GM21825 (cell line): Measurements from ENCODE around the gene RIPOR1.

Source experiments
- ATAC-seq: cut with Tn5 transposase; IDR thresholded peaks from one replicate; pipeline ENCODE4 v1.9.1; 2021; ENCODE audit warnings: mild to moderate bottlenecking, moderate library complexity; ENCODE audit not compliant: unreplicated experiment

RIPOR1 gene

GRCh38 chr16:67539271-67539670 lies 10.6 kb downstream of the RIPOR1 start:
- ATAC-seq = no peak

DNA sequence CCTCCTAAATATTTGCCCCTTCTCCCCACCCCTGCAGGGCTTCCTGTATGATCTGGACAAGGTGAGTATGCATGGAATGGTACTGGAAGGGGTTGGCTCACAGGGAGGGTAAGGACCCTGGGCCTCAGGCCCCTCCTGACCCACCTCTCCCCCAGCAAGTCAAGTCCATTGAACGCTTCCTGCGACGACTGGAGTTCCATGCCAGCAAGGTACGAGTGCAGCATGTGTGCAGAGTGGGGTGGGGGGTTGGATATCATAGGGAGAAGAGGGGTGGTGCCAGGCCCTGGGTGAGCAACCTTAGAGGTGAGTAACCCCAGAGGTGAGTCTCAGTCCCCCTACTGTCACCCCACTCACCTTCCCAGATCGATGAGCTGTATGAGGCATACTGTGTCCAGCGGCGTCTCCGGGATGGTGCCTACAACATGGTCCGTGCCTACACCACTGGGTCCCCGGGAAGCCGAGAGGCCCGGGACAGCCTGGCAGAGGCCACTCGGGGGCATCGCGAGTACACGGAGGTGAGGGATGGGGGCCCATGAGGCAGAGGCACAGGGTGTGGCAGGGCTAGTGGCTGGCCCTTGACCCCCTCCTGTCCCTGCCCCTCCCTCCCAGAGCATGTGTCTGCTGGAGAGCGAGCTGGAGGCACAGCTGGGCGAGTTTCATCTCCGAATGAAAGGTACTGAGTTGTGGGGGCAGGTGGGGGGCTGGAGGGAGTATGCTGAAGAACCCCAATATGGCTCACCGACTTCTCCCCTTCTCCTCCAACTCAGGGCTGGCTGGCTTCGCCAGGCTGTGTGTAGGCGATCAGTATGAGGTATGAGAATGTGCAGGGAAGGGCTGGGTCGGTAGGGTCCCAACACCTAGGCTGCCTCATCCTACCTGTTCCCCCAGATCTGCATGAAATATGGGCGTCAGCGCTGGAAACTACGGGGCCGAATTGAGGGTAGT lies 11.3 kb downstream of the RIPOR1 start:
- ATAC-seq = no peak

DNA sequence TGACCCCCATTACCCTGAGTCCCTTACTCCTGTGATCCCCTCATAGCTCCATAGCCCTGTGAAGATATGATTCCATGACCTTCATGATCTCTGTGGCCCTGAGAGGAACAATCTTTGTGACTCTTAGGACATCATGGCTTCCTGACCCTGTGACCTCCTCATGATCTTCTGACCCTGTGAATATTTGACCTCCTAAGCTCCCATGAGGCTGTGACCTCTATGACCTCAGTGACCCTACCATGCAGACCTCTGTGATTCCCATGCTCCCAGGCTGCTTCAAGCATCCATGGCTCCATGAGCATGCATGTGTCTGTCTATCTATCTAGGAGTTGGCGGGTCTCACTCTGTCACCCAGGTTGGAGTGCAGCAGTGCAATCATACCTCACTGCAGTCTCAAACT lies 12.1 kb downstream of the RIPOR1 start:
- ATAC-seq = no peak

DNA sequence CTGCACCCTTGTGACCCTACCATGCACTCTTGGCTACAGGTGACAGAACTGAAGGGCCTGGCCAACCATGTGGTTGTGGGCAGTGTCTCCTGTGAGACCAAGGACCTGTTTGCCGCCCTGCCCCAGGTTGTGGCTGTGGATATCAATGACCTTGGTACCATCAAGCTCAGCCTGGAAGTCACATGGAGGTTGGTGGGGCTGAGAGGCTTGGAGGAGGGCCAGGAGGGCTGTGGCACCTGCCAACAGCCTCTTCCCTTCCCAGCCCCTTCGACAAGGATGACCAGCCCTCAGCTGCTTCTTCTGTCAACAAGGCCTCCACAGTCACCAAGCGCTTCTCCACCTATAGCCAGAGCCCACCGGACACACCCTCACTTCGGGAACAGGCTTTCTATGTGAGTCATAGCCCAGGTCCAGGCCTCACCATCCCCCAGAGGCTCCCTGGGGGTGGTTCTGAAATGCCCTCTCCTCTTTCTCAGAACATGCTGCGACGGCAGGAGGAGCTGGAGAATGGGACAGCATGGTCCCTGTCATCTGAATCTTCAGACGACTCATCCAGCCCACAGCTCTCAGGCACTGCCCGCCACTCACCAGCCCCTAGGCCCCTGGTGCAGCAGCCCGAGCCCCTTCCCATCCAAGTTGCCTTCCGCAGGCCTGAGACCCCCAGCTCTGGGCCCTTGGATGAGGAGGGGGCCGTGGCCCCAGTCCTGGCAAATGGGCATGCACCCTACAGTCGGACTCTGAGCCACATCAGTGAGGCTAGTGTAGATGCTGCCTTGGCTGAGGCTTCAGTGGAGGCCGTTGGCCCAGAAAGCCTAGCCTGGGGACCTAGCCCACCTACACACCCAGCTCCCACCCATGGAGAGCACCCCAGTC lies 13.0 kb downstream of the RIPOR1 start:
- ATAC-seq = no peak

DNA sequence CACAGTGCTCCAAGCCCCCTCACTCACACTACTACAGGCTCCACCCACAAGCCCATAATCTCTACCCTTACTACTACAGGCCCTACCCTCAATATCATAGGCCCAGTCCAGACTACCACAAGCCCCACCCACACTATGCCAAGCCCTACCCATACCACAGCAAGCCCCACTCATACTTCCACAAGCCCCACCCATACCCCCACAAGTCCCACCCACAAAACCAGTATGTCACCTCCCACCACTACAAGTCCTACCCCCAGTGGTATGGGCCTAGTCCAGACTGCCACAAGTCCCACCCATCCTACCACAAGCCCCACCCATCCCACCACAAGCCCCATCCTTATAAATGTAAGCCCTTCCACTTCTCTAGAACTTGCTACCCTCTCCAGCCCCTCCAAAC lies 13.8 kb downstream of the RIPOR1 start:
- no peak for ATAC-seq

DNA sequence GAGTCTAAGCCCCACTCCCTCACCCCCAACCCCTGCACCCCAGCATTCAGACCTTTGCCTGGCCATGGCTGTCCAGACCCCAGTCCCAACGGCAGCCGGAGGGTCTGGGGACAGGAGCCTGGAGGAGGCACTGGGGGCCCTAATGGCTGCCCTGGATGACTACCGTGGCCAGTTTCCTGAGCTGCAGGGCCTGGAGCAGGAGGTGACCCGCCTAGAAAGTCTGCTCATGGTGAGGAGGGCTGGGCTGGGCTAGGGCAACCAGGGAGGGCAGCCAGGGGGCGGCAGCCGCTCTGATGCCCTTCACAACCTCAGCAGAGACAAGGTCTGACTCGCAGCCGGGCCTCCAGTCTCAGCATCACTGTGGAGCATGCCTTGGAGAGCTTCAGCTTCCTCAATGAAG lies 14.4 kb downstream of the RIPOR1 start:
- ATAC-seq = no peak

DNA sequence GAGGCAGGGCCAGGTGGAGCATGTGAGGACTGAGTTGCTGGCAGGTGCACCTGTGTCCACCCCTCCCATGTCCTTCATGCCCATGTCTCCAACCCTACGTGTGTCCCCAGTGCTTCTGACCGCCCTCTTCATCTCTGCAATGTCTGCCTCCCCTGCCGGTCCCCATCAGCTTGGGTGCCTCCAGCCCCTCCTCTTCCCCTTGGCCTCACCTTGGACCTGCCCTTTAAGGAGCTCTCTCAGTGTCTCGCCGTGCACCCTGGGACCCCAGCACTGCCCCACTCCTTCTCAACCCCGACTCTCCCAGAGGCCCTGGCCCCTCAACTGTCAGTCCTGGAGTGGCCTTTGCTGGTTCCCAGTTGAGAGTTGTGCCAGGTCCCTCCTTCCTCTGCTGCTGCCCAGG lies 15.0 kb downstream of the RIPOR1 start:
- ATAC-seq = no peak

DNA sequence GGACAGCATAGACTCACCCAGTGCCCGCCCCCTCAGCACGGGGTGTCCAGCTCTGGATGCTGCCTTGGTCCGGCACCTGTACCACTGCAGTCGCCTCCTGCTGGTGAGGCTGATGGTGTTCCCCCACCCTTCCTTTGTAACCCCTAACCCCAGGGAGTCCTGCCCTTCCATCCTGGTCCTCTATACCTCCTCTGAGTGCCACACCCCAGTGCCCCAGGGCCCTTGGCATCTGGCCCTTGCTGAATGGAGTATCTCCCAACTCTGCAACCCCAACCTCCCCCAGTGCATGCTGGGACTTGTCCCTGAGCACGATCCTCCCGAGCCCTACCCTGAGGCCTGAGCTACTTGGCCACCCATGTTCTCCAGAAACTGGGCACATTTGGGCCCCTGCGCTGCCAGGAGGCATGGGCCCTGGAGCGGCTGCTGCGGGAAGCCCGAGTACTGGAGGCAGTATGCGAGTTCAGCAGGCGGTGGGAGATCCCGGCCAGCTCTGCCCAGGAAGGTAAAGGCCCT lies 15.8 kb downstream of the RIPOR1 start:
- ATAC-seq = no peak

DNA sequence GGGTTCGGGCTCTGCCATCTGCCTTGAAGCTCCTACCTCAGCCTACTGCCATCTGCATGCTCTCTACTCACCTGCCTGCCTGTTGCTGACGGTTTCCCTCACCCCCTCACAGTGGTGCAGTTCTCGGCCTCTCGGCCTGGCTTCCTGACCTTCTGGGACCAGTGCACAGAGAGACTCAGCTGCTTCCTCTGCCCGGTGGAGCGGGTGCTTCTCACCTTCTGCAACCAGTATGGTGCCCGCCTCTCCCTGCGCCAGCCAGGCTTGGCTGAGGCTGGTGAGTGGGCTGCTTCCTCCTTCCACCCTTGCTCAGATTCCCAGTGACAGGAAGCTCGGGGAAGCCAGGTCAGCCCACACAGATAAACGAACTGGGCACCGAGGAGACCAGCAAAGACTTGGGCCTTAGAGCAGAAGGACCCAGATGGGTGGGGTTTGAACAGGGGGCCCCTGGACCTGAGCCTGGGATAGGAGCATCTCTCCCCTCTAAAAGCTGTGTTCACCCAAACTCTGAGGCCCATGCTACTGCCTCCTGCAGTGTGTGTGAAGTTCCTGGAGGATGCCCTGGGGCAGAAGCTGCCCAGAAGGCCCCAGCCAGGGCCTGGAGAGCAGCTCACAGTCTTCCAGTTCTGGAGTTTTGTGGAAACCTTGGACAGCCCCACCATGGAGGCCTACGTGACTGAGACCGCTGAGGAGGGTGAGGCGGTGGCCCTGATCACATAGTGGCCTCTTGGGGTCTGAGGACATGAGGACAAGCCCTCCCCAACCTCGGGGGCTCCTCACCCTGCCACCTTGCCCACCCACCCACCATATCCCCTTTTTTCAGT lies 16.4 kb downstream of the RIPOR1 start:
- ATAC-seq = no peak

GRCh38 chr16:67545665-67546024 lies 17.0 kb downstream of the RIPOR1 start:
- no peak for ATAC-seq

DNA sequence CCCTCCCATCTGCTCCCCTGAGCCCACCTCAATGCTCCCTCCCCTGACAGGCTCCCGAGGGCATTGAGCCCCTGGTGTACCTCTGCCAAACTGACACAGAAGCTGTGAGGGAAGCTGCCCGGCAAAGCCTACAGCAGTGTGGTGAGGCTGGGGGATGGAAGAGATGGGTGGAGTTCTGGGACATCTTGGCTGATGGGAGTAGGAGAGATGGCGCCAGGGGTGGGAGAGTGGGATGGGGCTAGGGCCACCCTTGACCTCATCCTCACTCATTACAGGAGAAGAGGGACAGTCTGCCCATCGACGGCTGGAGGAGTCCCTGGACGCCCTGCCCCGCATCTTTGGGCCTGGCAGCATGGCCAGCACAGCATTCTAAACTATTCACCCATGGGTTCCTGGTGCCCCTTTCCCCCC lies 17.5 kb downstream of the RIPOR1 start:
- ATAC-seq = no peak

GRCh38 chr16:67546761-67547422 lies 18.3 kb downstream of the RIPOR1 start:
- no peak for ATAC-seq

DNA sequence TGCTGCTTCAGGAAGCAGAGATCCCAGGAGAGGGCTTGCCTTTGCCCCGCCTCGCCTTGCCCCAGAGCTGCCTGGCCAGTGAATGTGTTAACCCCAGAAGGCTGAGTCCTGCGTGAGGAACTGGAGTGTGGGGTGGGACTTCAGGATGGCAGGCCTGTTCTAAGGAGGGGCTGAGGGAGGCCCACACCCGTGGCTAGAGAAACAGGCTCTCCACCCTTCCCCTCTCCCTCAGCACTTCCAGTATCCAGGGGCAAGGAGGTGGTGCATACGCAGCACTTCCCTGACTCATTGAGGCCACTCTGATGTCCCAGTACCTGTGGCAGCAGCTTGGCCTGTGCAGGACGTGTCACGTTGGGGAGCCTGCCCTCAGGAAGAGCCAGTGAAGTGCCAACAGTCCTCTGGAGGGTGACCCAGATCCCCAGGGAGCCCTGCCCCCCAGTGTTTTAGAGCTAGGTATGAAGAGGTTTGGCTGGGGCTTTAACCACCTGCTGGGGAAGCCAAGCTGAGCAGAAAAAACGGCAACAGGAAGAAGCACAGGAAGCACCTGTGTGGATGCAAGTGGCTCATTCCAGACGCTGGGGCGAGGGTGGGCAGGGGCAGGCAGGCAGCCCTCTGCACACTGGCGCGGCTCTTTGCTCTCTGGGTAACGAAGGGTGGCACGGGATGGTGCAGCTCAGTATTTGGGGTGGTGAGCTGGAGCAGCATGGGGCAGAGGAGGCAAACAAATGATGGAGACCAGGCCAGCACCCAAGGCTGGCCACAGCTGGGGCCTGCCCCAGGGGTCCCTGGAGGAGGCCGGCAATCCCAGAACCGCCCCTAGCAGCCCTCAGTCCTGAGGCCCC lies 19.0 kb downstream of the RIPOR1 start:
- ATAC-seq = peak; percentile 35

DNA sequence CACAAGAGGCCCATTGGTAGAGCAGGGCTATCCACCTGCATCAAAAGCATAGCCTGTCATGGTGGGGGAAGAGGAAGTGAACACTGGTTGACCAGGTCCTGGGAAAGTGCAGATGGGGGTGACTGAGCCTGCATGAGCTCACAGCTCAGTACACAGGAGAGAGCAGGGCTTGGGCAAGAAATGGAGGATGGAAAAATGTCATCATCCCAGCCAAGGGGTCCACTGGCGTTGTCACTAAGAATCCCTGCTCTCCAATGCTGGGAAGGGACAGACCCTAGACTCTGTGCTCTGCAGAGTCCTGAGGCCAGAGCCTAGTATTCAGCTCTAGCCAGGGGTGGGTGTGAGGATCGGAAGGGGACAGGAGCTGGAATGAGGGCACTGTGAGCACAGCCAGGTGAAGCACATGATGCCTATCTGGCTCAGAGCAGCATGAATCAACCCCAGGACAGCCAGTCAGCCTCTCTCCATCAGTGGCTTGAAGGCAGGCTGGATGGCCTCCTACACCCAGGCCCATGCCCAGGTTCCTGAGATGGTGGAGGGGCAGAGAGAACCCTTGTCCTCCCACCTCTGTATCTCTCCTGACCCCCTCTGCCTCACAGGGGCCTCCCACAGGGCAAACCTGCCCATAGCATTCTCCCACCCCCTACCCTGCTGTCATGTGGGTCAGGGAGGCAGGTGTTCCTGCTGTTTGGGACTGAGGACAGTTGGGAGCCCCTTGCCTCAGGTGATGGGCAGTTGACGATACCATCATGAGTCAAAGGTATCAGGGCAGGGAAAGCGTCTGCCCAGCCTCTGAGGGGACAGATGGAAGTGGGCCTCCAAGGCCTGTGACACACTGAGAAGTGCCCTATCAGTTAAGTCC lies 19.9 kb downstream of the RIPOR1 start:
- peak; percentile 32 for ATAC-seq

DNA sequence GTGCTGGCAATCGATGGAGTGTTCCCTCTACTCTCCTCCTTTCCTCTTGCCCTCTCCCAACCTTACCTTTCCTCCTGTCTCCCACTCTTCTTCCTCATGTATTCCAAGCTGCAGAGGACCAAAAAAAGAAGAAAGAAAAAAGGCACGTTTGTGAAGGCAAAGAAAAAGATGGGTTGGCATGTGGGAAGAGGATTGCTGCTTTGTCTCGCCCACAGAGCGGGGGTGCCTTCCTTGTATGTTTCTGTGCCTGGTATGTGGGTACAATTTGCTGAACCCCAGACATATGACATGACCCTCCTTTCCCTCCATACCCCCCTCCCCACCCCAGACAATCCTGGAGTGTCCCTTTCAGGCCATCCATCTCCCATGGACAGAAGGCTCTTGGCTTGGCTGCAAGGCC lies 20.6 kb downstream of the RIPOR1 start:
- ATAC-seq = no peak

GRCh38 chr16:67549936-67550335 lies 21.3 kb downstream of the RIPOR1 start:
- ATAC-seq = no peak

- ATAC-seq = no peak
These were observed 22.5 kb downstream of the RIPOR1 start for GRCh38 chr16:67551091-67551490.

DNA sequence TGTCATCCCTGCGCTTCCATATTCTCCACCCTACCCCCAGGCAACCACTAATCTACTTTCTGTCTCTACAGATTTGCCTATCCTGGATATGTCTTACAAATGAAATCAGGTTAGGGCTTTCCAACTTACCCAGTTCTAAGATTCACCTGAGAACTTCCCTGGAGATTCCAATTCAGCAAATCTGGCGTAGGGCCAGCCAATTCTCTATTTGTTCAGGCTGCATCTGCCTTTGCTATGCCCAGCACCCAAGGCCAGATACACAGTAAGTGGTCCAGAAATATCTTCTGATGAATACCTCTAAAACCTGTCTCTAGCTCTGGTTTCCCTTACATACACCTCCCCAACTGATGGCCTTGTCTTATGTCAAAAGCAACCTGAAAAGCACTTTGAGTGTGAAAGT lies 23.3 kb downstream of the RIPOR1 start:
- ATAC-seq = no peak
